ENCODE measurements around the gene ZPR1.
A peak's percentile ranks its signal among the peaks of the same experiment; 100 is the strongest.
"Not testable (repeated sequence)": the region's sequence is repeated elsewhere in the genome, so short reads cannot be mapped to it uniquely, and the experiment has no call there.

ZPR1 gene

GRCh38 chr11:116787786-116788486, at the start of gene ZPR1:
Gene ZPR1 (minus strand): TSS chr11:116788023. CDS start chr11:116787990, 33 bp downstream.
- H3K36me3 Mint-ChIP-seq (ENCODE audit: low read depth), result peaks cover 48% of the 10 kb centered on the region
- H3K27ac Mint-ChIP-seq, result peak within 1 kb of the TSS; percentile 98
- H3K4me3 Mint-ChIP-seq, result peak within 1 kb of the TSS; percentile 82
- H3K9me3 Mint-ChIP-seq, result no peaks in the 10 kb centered on the region
- peaks cover 45% of the 10 kb centered on the region for H3K4me1 Mint-ChIP-seq (ENCODE audit: low read depth)
- peaks cover 13% of the 10 kb centered on the region for H3K27me3 Mint-ChIP-seq
- intact Hi-C loops (cut with micrococcal nuclease), result loop anchor here (1.0 to 5.0 kb wide), 2 partner anchors 15 to 444 kb away; partner anchors contain the start of genes PCSK7 and RNF214

- intact Hi-C loops (cut with micrococcal nuclease), result loop anchor here (5.0 kb wide), 1 partner anchor 44 kb away; the partner anchor contains the start of gene APOA5
- no peaks in the 10 kb centered on the region for H3K9me3 Mint-ChIP-seq
- no peaks in the 10 kb centered on the region for H3K36me3 Mint-ChIP-seq (ENCODE audit: low read depth)
- H3K4me3 Mint-ChIP-seq, result no peak overlapping the region
- H3K27ac Mint-ChIP-seq, result no peak overlapping the region
- H3K4me1 Mint-ChIP-seq (ENCODE audit: low read depth), result peaks cover 25% of the 10 kb centered on the region
- H3K27me3 Mint-ChIP-seq, result peaks cover 9% of the 10 kb centered on the region
Observed at GRCh38 chr11:116836632-116836991, 48.8 kb upstream of the ZPR1 start.

GRCh38 chr11:116835791-116836631, 48.2 kb upstream of the ZPR1 start:
- no peaks in the 10 kb centered on the region for H3K36me3 Mint-ChIP-seq (ENCODE audit: low read depth)
- intact Hi-C loops (cut with micrococcal nuclease), result loop anchor here (1.0 to 5.0 kb wide), 2 partner anchors 13 to 44 kb away; partner anchors contain the start of gene APOA5
- H3K4me1 Mint-ChIP-seq (ENCODE audit: low read depth), result peaks cover 24% of the 10 kb centered on the region
- H3K9me3 Mint-ChIP-seq, result no peaks in the 10 kb centered on the region
- H3K4me3 Mint-ChIP-seq, result peak overlapping the region; percentile 68
- H3K27ac Mint-ChIP-seq, result peak overlapping the region; percentile 75
- H3K27me3 Mint-ChIP-seq, result peaks cover 9% of the 10 kb centered on the region

GRCh38 chr11:116835042-116835772, 47.4 kb upstream of the ZPR1 start:
- Mint-ChIP-seq H3K4me3 (peak overlapping the region; percentile 68), H3K9me3 (no peaks in the 10 kb centered on the region), H3K27me3 (peaks cover 9% of the 10 kb centered on the region), H3K4me1 (ENCODE audit: low read depth) (peaks cover 19% of the 10 kb centered on the region), H3K27ac (peak overlapping the region; percentile 75), H3K36me3 (ENCODE audit: low read depth) (no peaks in the 10 kb centered on the region)
- intact Hi-C loops (cut with micrococcal nuclease), result loop anchor here (1.0 to 5.0 kb wide), 2 partner anchors 14 to 43 kb away; partner anchors contain the start of gene APOA5

GRCh38 chr11:116834535-116835041, 46.8 kb upstream of the ZPR1 start:
- H3K4me1 Mint-ChIP-seq (ENCODE audit: low read depth), result peaks cover 19% of the 10 kb centered on the region
- intact Hi-C loops (cut with micrococcal nuclease), result loop anchor here (1.0 to 5.0 kb wide), 2 partner anchors 15 to 42 kb away; partner anchors contain the start of gene APOA5
- H3K27ac Mint-ChIP-seq, result peak overlapping the region; percentile 75
- not testable (repeated sequence) for H3K36me3 Mint-ChIP-seq (ENCODE audit: low read depth); H3K9me3 Mint-ChIP-seq; H3K27me3 Mint-ChIP-seq
- H3K4me3 Mint-ChIP-seq, result peak overlapping the region; percentile 68

- Mint-ChIP-seq H3K36me3 (ENCODE audit: low read depth) (no peaks in the 10 kb centered on the region), H3K4me3 (no peak overlapping the region), H3K27ac (no peak overlapping the region), H3K9me3 (no peaks in the 10 kb centered on the region), H3K4me1 (ENCODE audit: low read depth) (peaks cover 19% of the 10 kb centered on the region), H3K27me3 (peaks cover 9% of the 10 kb centered on the region)
- intact Hi-C loops (cut with micrococcal nuclease), result no loop called here
Observed at GRCh38 chr11:116833816-116834534, 46.2 kb upstream of the ZPR1 start.

- peaks cover 9% of the 10 kb centered on the region for H3K27me3 Mint-ChIP-seq
- H3K36me3 Mint-ChIP-seq (ENCODE audit: low read depth), result no peaks in the 10 kb centered on the region
- H3K4me3 Mint-ChIP-seq, result no peak overlapping the region
- no peaks in the 10 kb centered on the region for H3K9me3 Mint-ChIP-seq
- H3K27ac Mint-ChIP-seq, result no peak overlapping the region
- peaks cover 19% of the 10 kb centered on the region for H3K4me1 Mint-ChIP-seq (ENCODE audit: low read depth)
- intact Hi-C loops (cut with micrococcal nuclease), result no loop called here
Observed at GRCh38 chr11:116833491-116833815, 45.6 kb upstream of the ZPR1 start.

GRCh38 chr11:116832350-116833290, 44.8 kb upstream of the ZPR1 start:
- H3K4me3 Mint-ChIP-seq, result no peak overlapping the region
- no peak overlapping the region for H3K27ac Mint-ChIP-seq
- intact Hi-C loops (cut with micrococcal nuclease), result no loop called here
- H3K9me3 Mint-ChIP-seq, result no peaks in the 10 kb centered on the region
- H3K27me3 Mint-ChIP-seq, result peaks cover 9% of the 10 kb centered on the region
- no peaks in the 10 kb centered on the region for H3K36me3 Mint-ChIP-seq (ENCODE audit: low read depth)
- H3K4me1 Mint-ChIP-seq (ENCODE audit: low read depth), result peaks cover 19% of the 10 kb centered on the region

GRCh38 chr11:116831790-116832349, 44.0 kb upstream of the ZPR1 start:
- H3K4me3 Mint-ChIP-seq, result no peak overlapping the region
- intact Hi-C loops (cut with micrococcal nuclease), result no loop called here
- no peaks in the 10 kb centered on the region for H3K9me3 Mint-ChIP-seq
- H3K27me3 Mint-ChIP-seq, result peaks cover 9% of the 10 kb centered on the region
- no peak overlapping the region for H3K27ac Mint-ChIP-seq
- H3K4me1 Mint-ChIP-seq (ENCODE audit: low read depth), result peaks cover 19% of the 10 kb centered on the region
- H3K36me3 Mint-ChIP-seq (ENCODE audit: low read depth), result no peaks in the 10 kb centered on the region

- Mint-ChIP-seq H3K9me3 (no peaks in the 10 kb centered on the region), H3K4me3 (no peak overlapping the region), H3K27ac (no peak overlapping the region), H3K27me3 (peaks cover 5% of the 10 kb centered on the region), H3K4me1 (ENCODE audit: low read depth) (peaks cover 9% of the 10 kb centered on the region), H3K36me3 (ENCODE audit: low read depth) (no peaks in the 10 kb centered on the region)
- intact Hi-C loops (cut with micrococcal nuclease), result no loop called here
Observed at GRCh38 chr11:116830184-116830912, 42.5 kb upstream of the ZPR1 start.

- Mint-ChIP-seq H3K9me3 (no peaks in the 10 kb centered on the region), H3K36me3 (ENCODE audit: low read depth) (no peaks in the 10 kb centered on the region), H3K4me3 (no peak within 1 kb of the TSS), H3K27me3 (peaks cover under 1% of the 10 kb centered on the region), H3K4me1 (ENCODE audit: low read depth) (peaks cover 2% of the 10 kb centered on the region), H3K27ac (no peak within 1 kb of the TSS)
- intact Hi-C loops (cut with micrococcal nuclease), result no loop called here
Observed at GRCh38 chr11:116829525-116830183, 41.8 kb upstream of the ZPR1 start, which contains the start of gene APOC3. Gene APOC3 (plus strand): TSS chr11:116829907. CDS start chr11:116830583, 676 bp downstream.

Measured in dendritic cell treated with granulocyte-macrophage colony-stimulating factor and Interleukin-4, amounts not matched to agents 40 ng/mL and 50 ng/mL, for 4 days (primary cell).